ENCODE results near the gene REG4.
"Not testable (repeated sequence)": the region's sequence is repeated elsewhere in the genome, so short reads cannot be mapped to it uniquely, and the experiment has no call there.

The REG4 gene

GRCh38 chr1:119838236-119838635 lies 27.0 kb upstream of the REG4 start:
- no peaks in the 10 kb centered on the region for H3K79me2 ChIP-seq (ENCODE audit: insufficient read depth, low read length)
- H3K9ac ChIP-seq (ENCODE audit: low read depth, low read length) = no peak overlapping the region
- DNase-seq = no peak
- H2AFZ ChIP-seq (ENCODE audit: low read depth, low read length) = no peak overlapping the region
- H3K4me2 ChIP-seq (ENCODE audit: insufficient read depth, low read length) = no peak overlapping the region
- H3K9me3 ChIP-seq (ENCODE audit: insufficient read depth, low read length, severe bottlenecking) = no peaks in the 10 kb centered on the region
- H3K27me3 ChIP-seq (ENCODE audit: insufficient read depth, low read length, poor library complexity) = no peaks in the 10 kb centered on the region
- TF ChIP-seq EZH2 (IDR thresholded peaks at IDR 0.05; ENCODE audit: borderline replicate concordance, low read depth, low read length, severe bottlenecking) (no peak), CTCF (IDR thresholded peaks at IDR 0.05; ENCODE audit: borderline replicate concordance, extremely low read depth, low read length, poor library complexity, severe bottlenecking) (no peak)
- H3K27ac ChIP-seq (ENCODE audit: low read length) = no peak overlapping the region
- ATAC-seq (ENCODE audit: insufficient read depth, low read depth) = no peak
- no peaks in the 10 kb centered on the region for H4K20me1 ChIP-seq (ENCODE audit: insufficient read depth, low read length)
- no peak overlapping the region for H3K4me3 ChIP-seq (ENCODE audit: low read depth in 1 of 2, low read length in 2 of 2)
- no peaks in the 10 kb centered on the region for H3K4me1 ChIP-seq (ENCODE audit: insufficient read depth, low read length)
- no peaks in the 10 kb centered on the region for H3K36me3 ChIP-seq (ENCODE audit: insufficient read depth, low read length)

- no peak for DNase-seq
Observed at GRCh38 chr1:119834990-119835389, 23.7 kb upstream of the REG4 start.

GRCh38 chr1:119831027-119831426 lies 19.8 kb upstream of the REG4 start:
- ATAC-seq (ENCODE audit: insufficient read depth, low read depth) = no peak
- Histone ChIP-seq H3K9me3 (ENCODE audit: insufficient read depth, low read length, severe bottlenecking) (no peaks in the 10 kb centered on the region), H3K79me2 (ENCODE audit: insufficient read depth, low read length) (no peaks in the 10 kb centered on the region), H4K20me1 (ENCODE audit: insufficient read depth, low read length) (no peaks in the 10 kb centered on the region), H3K4me3 (ENCODE audit: low read depth in 1 of 2, low read length in 2 of 2) (no peak overlapping the region), H3K9ac (ENCODE audit: low read depth, low read length) (no peak overlapping the region), H3K36me3 (ENCODE audit: insufficient read depth, low read length) (no peaks in the 10 kb centered on the region), H3K4me2 (ENCODE audit: insufficient read depth, low read length) (no peak overlapping the region), H3K27ac (ENCODE audit: low read length) (no peak overlapping the region), H3K4me1 (ENCODE audit: insufficient read depth, low read length) (no peaks in the 10 kb centered on the region), H3K27me3 (ENCODE audit: insufficient read depth, low read length, poor library complexity) (no peaks in the 10 kb centered on the region), H2AFZ (ENCODE audit: low read depth, low read length) (no peak overlapping the region)
- DNase-seq = no peak
- no peak for TF ChIP-seq EZH2 (IDR thresholded peaks at IDR 0.05; ENCODE audit: borderline replicate concordance, low read depth, low read length, severe bottlenecking)
- no peak for TF ChIP-seq CTCF (IDR thresholded peaks at IDR 0.05; ENCODE audit: borderline replicate concordance, extremely low read depth, low read length, poor library complexity, severe bottlenecking)

More at GRCh38 chr1:119834990-119835389, 23.7 kb upstream of the REG4 start:
- Histone ChIP-seq H3K36me3 (ENCODE audit: insufficient read depth, low read length) (no peaks in the 10 kb centered on the region), H2AFZ (ENCODE audit: low read depth, low read length) (no peak overlapping the region), H4K20me1 (ENCODE audit: insufficient read depth, low read length) (no peaks in the 10 kb centered on the region), H3K9ac (ENCODE audit: low read depth, low read length) (no peak overlapping the region), H3K27ac (ENCODE audit: low read length) (no peak overlapping the region), H3K4me1 (ENCODE audit: insufficient read depth, low read length) (no peaks in the 10 kb centered on the region), H3K9me3 (ENCODE audit: insufficient read depth, low read length, severe bottlenecking) (no peaks in the 10 kb centered on the region), H3K4me3 (ENCODE audit: low read depth in 1 of 2, low read length in 2 of 2) (no peak overlapping the region), H3K27me3 (ENCODE audit: insufficient read depth, low read length, poor library complexity) (no peaks in the 10 kb centered on the region), H3K4me2 (ENCODE audit: insufficient read depth, low read length) (no peak overlapping the region), H3K79me2 (ENCODE audit: insufficient read depth, low read length) (no peaks in the 10 kb centered on the region)
- no peak for ATAC-seq (ENCODE audit: insufficient read depth, low read depth)
- TF ChIP-seq CTCF (IDR thresholded peaks at IDR 0.05; ENCODE audit: borderline replicate concordance, extremely low read depth, low read length, poor library complexity, severe bottlenecking) (no peak), EZH2 (IDR thresholded peaks at IDR 0.05; ENCODE audit: borderline replicate concordance, low read depth, low read length, severe bottlenecking) (no peak)

- Histone ChIP-seq H3K9me3 (ENCODE audit: insufficient read depth, low read length, severe bottlenecking) (no peaks in the 10 kb centered on the region), H3K4me3 (ENCODE audit: low read depth in 1 of 2, low read length in 2 of 2) (no peak overlapping the region), H3K27me3 (ENCODE audit: insufficient read depth, low read length, poor library complexity) (no peaks in the 10 kb centered on the region), H3K27ac (ENCODE audit: low read length) (no peak overlapping the region), H3K4me1 (ENCODE audit: insufficient read depth, low read length) (no peaks in the 10 kb centered on the region), H2AFZ (ENCODE audit: low read depth, low read length) (no peak overlapping the region), H3K9ac (ENCODE audit: low read depth, low read length) (no peak overlapping the region), H3K4me2 (ENCODE audit: insufficient read depth, low read length) (no peak overlapping the region), H4K20me1 (ENCODE audit: insufficient read depth, low read length) (no peaks in the 10 kb centered on the region), H3K79me2 (ENCODE audit: insufficient read depth, low read length) (no peaks in the 10 kb centered on the region), H3K36me3 (ENCODE audit: insufficient read depth, low read length) (no peaks in the 10 kb centered on the region)
- DNase-seq (no peak), ATAC-seq (ENCODE audit: insufficient read depth, low read depth) (no peak)
- TF ChIP-seq EZH2 (IDR thresholded peaks at IDR 0.05; ENCODE audit: borderline replicate concordance, low read depth, low read length, severe bottlenecking) (no peak), CTCF (IDR thresholded peaks at IDR 0.05; ENCODE audit: borderline replicate concordance, extremely low read depth, low read length, poor library complexity, severe bottlenecking) (no peak)
Observed at GRCh38 chr1:119829625-119830024, 18.4 kb upstream of the REG4 start.

- H4K20me1 ChIP-seq (ENCODE audit: insufficient read depth, low read length); DNase-seq; H3K79me2 ChIP-seq (ENCODE audit: insufficient read depth, low read length); H3K27me3 ChIP-seq (ENCODE audit: insufficient read depth, low read length, poor library complexity); H2AFZ ChIP-seq (ENCODE audit: low read depth, low read length); H3K4me2 ChIP-seq (ENCODE audit: insufficient read depth, low read length); H3K4me3 ChIP-seq (ENCODE audit: low read depth in 1 of 2, low read length in 2 of 2); H3K27ac ChIP-seq (ENCODE audit: low read length); H3K9ac ChIP-seq (ENCODE audit: low read depth, low read length); ATAC-seq (ENCODE audit: insufficient read depth, low read depth); H3K9me3 ChIP-seq (ENCODE audit: insufficient read depth, low read length, severe bottlenecking); H3K4me1 ChIP-seq (ENCODE audit: insufficient read depth, low read length); H3K36me3 ChIP-seq (ENCODE audit: insufficient read depth, low read length): not testable (repeated sequence)
Observed at GRCh38 chr1:119829006-119829405, 17.7 kb upstream of the REG4 start.

All from DND-41 (cell line).